NB4 (cell line): ENCODE data around the gene MDFI.

Experiments
- MAX ChIP-seq: IDR thresholded peaks from 2 replicates; pipeline ENCODE4 v1.6.1; 2011; ENCODE audit warnings: low read depth, low read length
- POLR2A ChIP-seq: IDR thresholded peaks from 2 replicates; pipeline ENCODE4 v1.6.1; 2011; ENCODE audit warnings: mild to moderate bottlenecking; ENCODE audit not compliant: insufficient read length; ENCODE audit errors: extremely low read depth
- TF ChIP-seq, protein P1 (sequence below): IDR thresholded peaks from one replicate; pipeline ENCODE4 v1.5.1; 2012; ENCODE audit warnings: low read depth, low read length

DNA sequence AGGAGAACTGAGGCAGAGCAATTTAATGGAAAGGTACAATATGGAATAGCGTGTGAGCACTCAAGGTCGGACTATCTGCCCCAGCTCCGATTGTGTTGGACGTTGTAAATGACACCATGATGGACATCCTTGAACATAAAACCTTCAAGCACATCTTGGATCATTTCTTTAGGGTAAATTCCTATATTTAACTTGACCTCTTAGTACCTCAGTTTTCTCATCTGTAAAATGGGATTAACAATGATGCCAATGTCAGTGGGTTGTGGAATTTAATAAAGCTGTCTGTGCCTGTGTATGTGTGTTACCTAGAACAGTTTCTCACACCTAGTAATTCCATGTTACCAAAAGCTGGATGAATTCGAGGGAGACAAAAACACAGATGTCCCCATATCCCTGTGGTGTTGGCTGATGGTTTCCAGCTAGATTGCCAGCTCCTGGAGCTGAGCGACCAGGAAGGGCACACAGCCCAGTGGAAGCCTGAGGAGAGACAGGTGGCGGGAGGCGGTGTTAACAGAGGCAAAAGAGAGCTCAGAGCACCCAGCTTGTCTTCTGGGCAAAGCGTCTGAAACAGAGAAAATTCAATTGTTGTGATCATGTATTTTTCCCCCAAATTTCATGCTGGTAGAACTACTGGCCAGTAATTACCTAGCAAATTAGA, 32.6 kb downstream of the MDFI start:
- TF ChIP-seq, protein P1, sequence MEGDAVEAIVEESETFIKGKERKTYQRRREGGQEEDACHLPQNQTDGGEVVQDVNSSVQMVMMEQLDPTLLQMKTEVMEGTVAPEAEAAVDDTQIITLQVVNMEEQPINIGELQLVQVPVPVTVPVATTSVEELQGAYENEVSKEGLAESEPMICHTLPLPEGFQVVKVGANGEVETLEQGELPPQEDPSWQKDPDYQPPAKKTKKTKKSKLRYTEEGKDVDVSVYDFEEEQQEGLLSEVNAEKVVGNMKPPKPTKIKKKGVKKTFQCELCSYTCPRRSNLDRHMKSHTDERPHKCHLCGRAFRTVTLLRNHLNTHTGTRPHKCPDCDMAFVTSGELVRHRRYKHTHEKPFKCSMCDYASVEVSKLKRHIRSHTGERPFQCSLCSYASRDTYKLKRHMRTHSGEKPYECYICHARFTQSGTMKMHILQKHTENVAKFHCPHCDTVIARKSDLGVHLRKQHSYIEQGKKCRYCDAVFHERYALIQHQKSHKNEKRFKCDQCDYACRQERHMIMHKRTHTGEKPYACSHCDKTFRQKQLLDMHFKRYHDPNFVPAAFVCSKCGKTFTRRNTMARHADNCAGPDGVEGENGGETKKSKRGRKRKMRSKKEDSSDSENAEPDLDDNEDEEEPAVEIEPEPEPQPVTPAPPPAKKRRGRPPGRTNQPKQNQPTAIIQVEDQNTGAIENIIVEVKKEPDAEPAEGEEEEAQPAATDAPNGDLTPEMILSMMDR: no peak
- no peak for TF ChIP-seq POLR2A
- no peak for TF ChIP-seq MAX
